Peyer's patch (tissue), 4 donors: Measurements from ENCODE around the gene CDC14A.

Experiments used
- POLR2A ChIP-seq, 2 donors: fragments of 450-650 bp; IDR thresholded peaks; one replicate each; pipeline ENCODE4 v1.5.1; 2017; ENCODE audit warnings: antibody characterized with exemption in 2 of 2, mild to moderate bottlenecking in 2 of 2, moderate library complexity in 2 of 2
- TF ChIP-seq, protein P1 (sequence below), 6 experiments: fragments of 450-650 bp in 4 of 6; fragments of 200-600 bp in 2 of 6; sonication (generic) in 1 of 6; IDR thresholded peaks; one replicate each; pipeline ENCODE4 v1.5.1; 2017 to 2019; ENCODE audit warnings: antibody characterized with exemption in 6 of 6, mild to moderate bottlenecking in 3 of 6, moderate library complexity in 1 of 6

DNA sequence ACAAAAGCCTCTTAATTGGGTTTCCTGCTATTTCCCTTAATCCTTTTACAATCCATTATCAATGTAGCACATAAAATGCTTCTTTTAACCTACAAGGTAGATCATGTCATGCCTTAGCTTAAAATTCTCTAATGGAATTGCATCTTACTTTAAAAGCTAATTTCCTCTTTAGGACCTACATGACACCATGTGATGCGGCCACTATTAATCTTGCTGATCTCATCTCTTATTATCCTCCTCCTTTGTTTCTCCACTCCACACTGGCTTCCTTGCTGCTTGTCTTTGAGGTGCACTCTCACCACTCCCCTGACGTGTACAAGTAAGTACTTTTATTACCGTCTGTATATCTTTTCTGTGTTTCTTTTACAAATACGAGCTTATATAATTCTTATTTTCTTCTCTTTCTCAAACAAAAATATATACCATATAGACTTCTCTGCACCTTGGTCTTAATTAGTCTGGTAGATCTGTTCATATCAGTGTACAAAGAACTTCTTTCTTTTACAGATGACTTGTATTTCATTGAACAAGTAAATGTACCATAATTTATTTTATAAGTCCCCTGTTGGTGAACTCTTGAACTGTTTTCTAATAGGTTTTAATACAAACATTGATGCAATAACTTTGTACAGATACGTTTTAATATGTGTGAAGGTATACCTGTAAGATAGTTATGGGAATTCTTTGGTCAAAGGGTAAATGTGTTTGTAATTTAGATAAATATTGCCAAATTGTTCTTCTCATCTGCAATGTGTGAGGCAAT, 213.8 kb downstream of the CDC14A start:
- no peak for TF ChIP-seq POLR2A (IDR thresholded peaks at IDR 0.05)
- TF ChIP-seq, protein P1, sequence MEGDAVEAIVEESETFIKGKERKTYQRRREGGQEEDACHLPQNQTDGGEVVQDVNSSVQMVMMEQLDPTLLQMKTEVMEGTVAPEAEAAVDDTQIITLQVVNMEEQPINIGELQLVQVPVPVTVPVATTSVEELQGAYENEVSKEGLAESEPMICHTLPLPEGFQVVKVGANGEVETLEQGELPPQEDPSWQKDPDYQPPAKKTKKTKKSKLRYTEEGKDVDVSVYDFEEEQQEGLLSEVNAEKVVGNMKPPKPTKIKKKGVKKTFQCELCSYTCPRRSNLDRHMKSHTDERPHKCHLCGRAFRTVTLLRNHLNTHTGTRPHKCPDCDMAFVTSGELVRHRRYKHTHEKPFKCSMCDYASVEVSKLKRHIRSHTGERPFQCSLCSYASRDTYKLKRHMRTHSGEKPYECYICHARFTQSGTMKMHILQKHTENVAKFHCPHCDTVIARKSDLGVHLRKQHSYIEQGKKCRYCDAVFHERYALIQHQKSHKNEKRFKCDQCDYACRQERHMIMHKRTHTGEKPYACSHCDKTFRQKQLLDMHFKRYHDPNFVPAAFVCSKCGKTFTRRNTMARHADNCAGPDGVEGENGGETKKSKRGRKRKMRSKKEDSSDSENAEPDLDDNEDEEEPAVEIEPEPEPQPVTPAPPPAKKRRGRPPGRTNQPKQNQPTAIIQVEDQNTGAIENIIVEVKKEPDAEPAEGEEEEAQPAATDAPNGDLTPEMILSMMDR (IDR thresholded peaks at IDR 0.05): no peak
